GM12891 (cell line): Measurements from ENCODE around the gene OR9A2. TPM values are rescaled to one million over a fixed set of nuclear protein-coding genes. Genes with fewer than 3 reads are reported as not detected.

Experiments used
- DNase-seq: peaks from one replicate; pipeline ENCODE4 v3.0.0; 2011; ENCODE audit warnings: low spot score; ENCODE audit not compliant: insufficient read length
- FAIRE-seq: peaks from 2 replicates; lab custom pipeline; 2011; peaks lifted over from hg19 to GRCh38; lab: Jason Lieb, UNC
- PAX5 ChIP-seq: IDR thresholded peaks from 2 replicates; pipeline ENCODE4 v1.6.1; 2011; ENCODE audit warnings: low read length, moderate library complexity, mild to moderate bottlenecking; ENCODE audit not compliant: insufficient read depth, severe bottlenecking
- POLR2A ChIP-seq: IDR thresholded peaks from 2 replicates; pipeline ENCODE4 v1.6.1; 2011; ENCODE audit warnings: low read depth, low read length, control low read depth
- POLR2AphosphoS5 ChIP-seq: IDR thresholded peaks from 2 replicates; pipeline ENCODE4 v1.6.1; 2011; ENCODE audit warnings: low read depth, low read length, control low read depth
- POU2F2 ChIP-seq: IDR thresholded peaks from 2 replicates; pipeline ENCODE4 v1.6.1; 2011; ENCODE audit warnings: low read depth, mild to moderate bottlenecking, control low read depth, low read length, moderate library complexity
- SPI1 ChIP-seq: IDR thresholded peaks from 2 replicates; pipeline ENCODE4 v1.6.1; 2011; ENCODE audit warnings: low read depth, low read length, control low read depth
- TAF1 ChIP-seq: IDR thresholded peaks from 2 replicates; pipeline ENCODE4 v1.6.1; 2011; ENCODE audit warnings: low read depth, low read length, control low read depth
- polyA plus RNA-seq: library from polyadenylated mRNA; unstranded; fragments of >200 nt; gene quantifications from one replicate; pipeline ENCODE4 v1.2.1, GENCODE V29; 2012; ENCODE audit warnings: low read depth, missing spikeins, inconsistent platforms; ENCODE audit not compliant: missing spikeins

The OR9A2 gene, protein sequence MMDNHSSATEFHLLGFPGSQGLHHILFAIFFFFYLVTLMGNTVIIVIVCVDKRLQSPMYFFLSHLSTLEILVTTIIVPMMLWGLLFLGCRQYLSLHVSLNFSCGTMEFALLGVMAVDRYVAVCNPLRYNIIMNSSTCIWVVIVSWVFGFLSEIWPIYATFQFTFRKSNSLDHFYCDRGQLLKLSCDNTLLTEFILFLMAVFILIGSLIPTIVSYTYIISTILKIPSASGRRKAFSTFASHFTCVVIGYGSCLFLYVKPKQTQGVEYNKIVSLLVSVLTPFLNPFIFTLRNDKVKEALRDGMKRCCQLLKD
- polyA plus RNA-seq: not detected

DNA sequence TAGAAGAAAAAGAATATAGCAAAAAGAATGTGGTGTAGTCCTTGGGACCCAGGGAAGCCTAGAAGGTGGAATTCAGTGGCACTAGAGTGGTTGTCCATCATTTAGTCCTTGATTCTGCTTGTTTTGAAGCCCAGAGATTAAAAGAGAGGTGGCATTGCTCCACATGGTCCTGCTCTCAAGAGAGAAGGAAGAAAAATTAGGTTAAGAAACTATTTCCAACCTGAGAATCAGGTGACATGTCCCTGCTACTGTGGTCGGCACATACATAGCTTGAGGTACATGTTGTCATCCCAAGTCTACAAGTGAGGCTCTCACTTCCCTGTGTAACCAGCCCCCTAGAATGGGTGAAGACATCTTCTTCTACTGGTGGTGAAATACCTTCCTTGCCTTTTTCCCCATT is at the start of gene OR9A2:
Gene OR9A2 (minus strand): TSS at position 101 of the 400 bp plus-strand sequence. CDS start 0 bp downstream, at position 101.
- no peak for DNase-seq
- no peak for FAIRE-seq
- no peak for TF ChIP-seq SPI1
- no peak for TF ChIP-seq TAF1
- no peak for TF ChIP-seq PAX5
- TF ChIP-seq POLR2AphosphoS5: no peak
- TF ChIP-seq POLR2A: no peak
- TF ChIP-seq POU2F2: no peak

DNA sequence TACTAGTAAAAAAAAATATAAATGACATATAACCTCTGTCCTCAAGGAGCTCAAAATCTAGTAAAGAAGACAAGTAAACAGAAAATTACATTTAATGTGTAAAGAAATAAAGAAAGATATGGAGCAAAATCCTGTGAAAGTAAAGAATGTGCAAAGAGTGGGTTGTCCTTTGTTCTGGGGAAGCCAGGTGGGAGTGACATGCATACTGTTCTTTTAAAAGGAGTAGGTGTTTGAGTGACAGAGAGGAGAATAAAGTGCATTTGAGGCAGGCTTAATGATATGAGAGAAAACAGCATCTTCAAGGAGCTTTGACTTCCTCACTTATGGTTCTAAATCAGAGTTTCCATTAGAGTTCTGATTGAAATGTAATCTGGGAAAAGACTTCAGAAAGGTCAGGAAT is 47.2 kb upstream of the OR9A2 start:
- DNase-seq: no peak
- TF ChIP-seq POLR2AphosphoS5 (no peak), POU2F2 (no peak), SPI1 (no peak), POLR2A (no peak), TAF1 (no peak), PAX5 (no peak)
- FAIRE-seq: no peak

DNA sequence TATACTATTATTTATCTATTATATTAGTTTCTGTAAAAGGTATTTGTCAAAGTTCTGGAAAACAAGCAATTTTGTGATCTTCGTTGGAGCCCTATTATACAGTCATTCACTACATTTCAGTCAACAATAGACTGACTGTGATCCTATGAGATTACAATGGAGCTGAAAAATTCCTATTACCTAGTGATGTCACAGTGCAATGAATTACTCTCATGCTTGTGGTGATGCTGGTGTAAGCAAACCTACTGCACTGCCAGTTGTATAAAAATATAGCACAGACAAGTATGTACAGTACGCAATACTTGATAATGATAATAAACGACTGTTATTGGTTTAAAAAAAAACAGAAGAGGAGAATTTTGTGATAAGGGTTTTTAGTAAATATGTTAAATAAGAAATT is 46.6 kb upstream of the OR9A2 start:
- FAIRE-seq: no peak
- no peak for DNase-seq
- no peak for TF ChIP-seq SPI1
- no peak for TF ChIP-seq POU2F2
- TF ChIP-seq TAF1: no peak
- no peak for TF ChIP-seq POLR2AphosphoS5
- TF ChIP-seq POLR2A: no peak
- TF ChIP-seq PAX5: no peak

DNA sequence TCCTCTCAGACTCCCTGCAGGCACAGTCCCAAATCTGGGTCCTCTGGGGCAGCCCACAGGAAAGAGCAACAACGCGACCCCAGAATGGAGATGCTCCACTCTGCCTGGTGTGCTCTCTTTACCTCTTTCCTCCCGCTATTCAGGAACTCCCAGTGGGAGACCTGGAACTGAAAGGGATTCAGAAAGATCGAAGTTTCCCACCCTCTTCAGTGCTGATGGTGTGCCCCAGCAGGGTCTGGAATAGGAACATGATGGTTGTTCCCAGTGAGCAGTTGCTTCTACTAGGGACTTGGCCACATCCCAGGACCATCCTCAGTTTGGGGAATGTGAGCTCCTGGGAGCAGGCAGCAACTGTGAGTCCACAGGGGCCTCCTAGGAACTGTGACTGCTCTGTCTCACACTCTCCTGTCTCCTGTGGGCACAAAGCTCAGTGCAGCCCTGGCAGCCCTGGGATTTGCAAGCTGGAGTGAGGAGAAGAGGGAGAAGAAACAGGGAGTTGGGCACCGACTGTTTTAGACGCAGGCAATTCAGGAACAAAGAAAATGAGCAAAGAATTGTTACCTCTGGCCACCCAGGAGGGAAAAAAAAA is 43.1 kb upstream of the OR9A2 start:
- TF ChIP-seq POU2F2 (no peak), TAF1 (no peak), PAX5 (no peak), POLR2AphosphoS5 (no peak), SPI1 (no peak), POLR2A (no peak)

DNA sequence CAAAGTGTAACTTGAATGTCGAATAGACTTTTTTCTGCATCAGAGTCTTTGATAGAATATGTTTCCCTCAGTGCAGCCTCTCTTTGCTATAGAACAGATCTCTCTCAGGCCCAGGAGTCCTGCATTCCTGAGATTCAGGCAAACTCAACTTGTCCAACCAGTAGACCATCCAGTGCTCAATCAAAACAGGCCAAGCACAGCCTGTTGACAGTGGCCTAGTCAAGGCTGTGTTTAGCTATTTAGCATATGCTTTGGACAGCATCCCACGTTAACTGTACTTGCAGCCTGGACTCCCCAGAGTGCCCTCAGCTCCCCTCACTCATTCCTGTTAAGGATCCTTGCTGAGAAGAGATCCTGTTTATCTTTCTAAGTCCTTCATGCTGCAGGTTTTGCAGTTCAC is 41.5 kb upstream of the OR9A2 start:
- FAIRE-seq (no peak), DNase-seq (no peak)
- TF ChIP-seq TAF1 (no peak), POLR2AphosphoS5 (no peak), POU2F2 (no peak)

More for the DNA sequence above, 43.1 kb upstream of the OR9A2 start:
- FAIRE-seq: no peak
- no peak for DNase-seq

DNA sequence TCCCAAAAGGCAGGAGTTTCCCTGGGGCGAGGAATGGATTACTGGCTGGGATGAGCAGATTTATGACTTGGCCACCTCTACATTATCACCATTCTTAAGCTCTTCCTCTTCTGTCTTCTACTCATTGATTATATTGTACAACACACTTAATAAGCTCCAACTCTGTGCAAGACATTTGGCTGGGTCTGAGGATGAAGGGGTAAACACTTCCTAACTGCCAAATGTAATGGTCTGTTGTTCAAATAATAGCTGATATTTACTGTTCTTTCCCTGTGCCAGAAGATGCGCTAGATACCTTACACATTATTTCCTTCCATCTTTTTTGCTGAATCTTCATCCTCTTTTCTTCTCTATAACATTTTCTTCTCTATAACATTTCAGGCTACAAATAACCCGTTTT is 36.8 kb upstream of the OR9A2 start:
- FAIRE-seq (no peak), DNase-seq (no peak)

DNA sequence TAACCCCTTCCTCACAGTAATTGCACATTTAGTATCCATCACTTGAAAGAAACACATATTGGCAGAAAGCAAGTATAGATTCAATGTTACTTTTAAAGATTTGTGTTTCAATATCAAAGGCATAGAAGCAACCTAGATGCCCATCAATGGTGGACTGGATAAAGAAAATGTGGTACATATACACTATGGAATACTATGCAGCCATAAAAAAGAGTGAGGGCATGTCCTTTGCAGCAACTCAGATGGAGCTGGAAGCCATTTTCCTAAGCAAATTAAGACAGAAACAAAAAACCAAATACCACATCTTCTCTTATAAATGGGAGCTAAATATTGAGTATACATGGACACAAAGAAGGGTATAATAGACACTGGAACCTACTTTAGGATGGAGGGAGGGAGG is 28.8 kb upstream of the OR9A2 start:
- FAIRE-seq: no peak
- TF ChIP-seq PAX5 (no peak), TAF1 (no peak), SPI1 (no peak), POLR2AphosphoS5 (no peak), POLR2A (no peak), POU2F2 (no peak)
- DNase-seq: no peak

More for the DNA sequence above, 36.8 kb upstream of the OR9A2 start:
- no peak for TF ChIP-seq POLR2A
- TF ChIP-seq PAX5: no peak
- TF ChIP-seq POU2F2: no peak
- no peak for TF ChIP-seq POLR2AphosphoS5
- no peak for TF ChIP-seq SPI1
- TF ChIP-seq TAF1: no peak

DNA sequence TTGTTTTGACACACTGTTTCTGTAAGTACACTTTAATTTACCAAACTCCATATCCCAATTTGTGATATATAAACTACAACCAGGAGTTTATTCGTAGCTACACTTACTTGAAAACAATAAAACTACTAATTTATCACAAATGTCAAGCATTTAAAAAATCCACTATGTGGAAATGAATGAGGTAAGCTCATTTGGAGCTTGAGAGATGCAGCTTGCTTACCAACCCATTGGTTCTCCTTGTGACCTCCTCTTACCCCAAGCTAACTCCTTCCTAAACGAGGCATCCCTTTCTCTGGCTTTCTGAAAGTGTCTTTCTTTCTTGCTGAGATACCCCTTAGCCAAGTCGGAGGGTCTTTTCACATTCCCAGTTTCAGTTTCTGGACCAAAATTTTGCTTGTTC is 27.7 kb upstream of the OR9A2 start:
- no peak for DNase-seq
- FAIRE-seq: no peak
- no peak for TF ChIP-seq TAF1
- no peak for TF ChIP-seq PAX5
- no peak for TF ChIP-seq POLR2AphosphoS5
- no peak for TF ChIP-seq POLR2A
- TF ChIP-seq POU2F2: no peak
- no peak for TF ChIP-seq SPI1

DNA sequence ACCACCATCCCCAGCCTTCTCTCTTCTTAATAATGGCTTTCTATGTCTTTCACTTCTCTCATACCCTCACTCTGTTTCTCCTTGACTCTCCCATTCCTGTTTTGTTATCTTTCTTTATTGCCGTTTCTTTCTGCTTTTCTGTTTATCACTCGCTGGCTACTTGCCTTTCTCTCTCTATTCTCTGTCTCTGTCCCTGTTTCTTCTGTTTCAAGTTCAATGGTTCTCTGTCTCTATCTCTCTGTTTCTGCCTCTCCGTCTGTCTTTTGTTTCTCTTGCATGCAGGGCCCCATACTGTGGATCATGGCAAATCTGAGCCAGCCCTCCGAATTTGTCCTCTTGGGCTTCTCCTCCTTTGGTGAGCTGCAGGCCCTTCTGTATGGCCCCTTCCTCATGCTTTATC is 25.1 kb upstream of the OR9A2 start, which contains the start of gene OR6V1:
Gene OR6V1 (plus strand): TSS at position 301 of the 400 bp plus-strand sequence. CDS start 0 bp downstream, at position 301.
- no peak for TF ChIP-seq SPI1
- TF ChIP-seq POLR2A: no peak
- no peak for TF ChIP-seq PAX5
- TF ChIP-seq TAF1: no peak
- TF ChIP-seq POLR2AphosphoS5: no peak
- no peak for TF ChIP-seq POU2F2
- no peak for FAIRE-seq
- no peak for DNase-seq

DNA sequence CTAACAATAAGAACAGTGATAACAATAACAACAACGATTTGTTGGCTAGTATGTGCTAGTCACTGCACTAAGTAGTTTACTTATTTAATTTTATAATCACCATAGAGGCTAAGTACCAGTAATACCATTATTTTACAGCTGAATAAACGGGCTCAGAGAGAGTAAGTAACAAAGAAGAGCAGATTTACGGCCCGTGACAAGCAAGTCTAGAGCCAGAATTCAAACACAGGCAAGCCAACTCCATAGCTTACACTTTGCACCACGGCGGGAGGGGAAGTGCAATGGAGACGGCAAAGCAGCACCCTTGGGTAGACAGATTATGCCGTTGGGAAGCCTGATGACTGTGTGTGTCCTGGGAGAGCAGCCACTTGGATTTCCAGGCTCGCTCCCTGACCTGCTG is 24.0 kb upstream of the OR9A2 start:
- FAIRE-seq: no peak
- no peak for TF ChIP-seq SPI1
- no peak for TF ChIP-seq POLR2AphosphoS5
- no peak for TF ChIP-seq POLR2A
- TF ChIP-seq PAX5: no peak
- TF ChIP-seq TAF1: no peak
- TF ChIP-seq POU2F2: no peak
- DNase-seq: no peak
